Astrocyte (in vitro differentiated cells and primary cell): ENCODE data around the gene HLCS. TPM values are rescaled to one million over a fixed set of nuclear protein-coding genes. Genes with fewer than 3 reads are reported as not detected.
A peak's percentile ranks its signal among the peaks of the same experiment; 100 is the strongest.

ENCODE experiments used
- DNase-seq: peaks from one replicate; pipeline ENCODE4 v3.0.0-alpha.2; 2010; ENCODE audit warnings: low read depth
- FAIRE-seq: peaks from 2 replicates; lab custom pipeline; 2011; peaks lifted over from hg19 to GRCh38; lab: Jason Lieb, UNC
- H2AFZ ChIP-seq: 2 replicates; pipeline ENCODE4 v1.6.0; 2012; ENCODE audit warnings: low read depth, low read length, inconsistent platforms
- H3K27ac ChIP-seq: 2 replicates; pipeline ENCODE4 v1.5.1; 2011; ENCODE audit warnings: low read depth, low read length, inconsistent platforms
- H3K27me3 ChIP-seq: 2 replicates; pipeline ENCODE4 v1.6.0; 2011; ENCODE audit warnings: low read length, inconsistent platforms; ENCODE audit not compliant: insufficient read depth
- H3K36me3 ChIP-seq: 2 replicates; pipeline ENCODE4 v1.5.1; 2011; ENCODE audit warnings: low read length, inconsistent platforms; ENCODE audit not compliant: insufficient read depth
- H3K4me1 ChIP-seq: 2 replicates; pipeline ENCODE4 v1.5.1; 2011; ENCODE audit warnings: low read length, inconsistent platforms; ENCODE audit not compliant: insufficient read depth
- H3K4me2 ChIP-seq: 2 replicates; pipeline ENCODE4 v1.6.0; 2012; ENCODE audit warnings: low read length, inconsistent platforms
- H3K4me3 ChIP-seq: 2 replicates; pipeline ENCODE4 v1.5.1; 2011; ENCODE audit warnings: low read depth, mild to moderate bottlenecking, low read length, inconsistent platforms; ENCODE audit not compliant: insufficient read depth
- H3K79me2 ChIP-seq: 2 replicates; pipeline ENCODE4 v1.6.0; 2012; ENCODE audit warnings: mild to moderate bottlenecking, low read length, inconsistent platforms; ENCODE audit not compliant: insufficient read depth
- H3K9ac ChIP-seq: 2 replicates; pipeline ENCODE4 v1.6.0; 2012; ENCODE audit warnings: mild to moderate bottlenecking, low read length, inconsistent platforms
- H3K9me3 ChIP-seq: 2 replicates; pipeline ENCODE4 v1.5.1; 2012; ENCODE audit warnings: low read depth, mild to moderate bottlenecking, low read length, inconsistent platforms; ENCODE audit not compliant: insufficient read depth
- H4K20me1 ChIP-seq: 2 replicates; pipeline ENCODE4 v1.6.0; 2012; ENCODE audit warnings: low read length, inconsistent platforms; ENCODE audit not compliant: insufficient read depth
- H3K27ac Mint-ChIP-seq: one replicate; pipeline ENCODE4 v1.8.0; 2021; ENCODE audit warnings: mild to moderate bottlenecking, mixed read lengths; ENCODE audit not compliant: unreplicated experiment
- H3K27me3 Mint-ChIP-seq: one replicate; pipeline ENCODE4 v1.8.0; 2021; ENCODE audit warnings: low read depth, mixed read lengths; ENCODE audit not compliant: unreplicated experiment
- H3K36me3 Mint-ChIP-seq: one replicate; pipeline ENCODE4 v1.8.0; 2021; ENCODE audit warnings: low read depth, mixed read lengths; ENCODE audit not compliant: unreplicated experiment
- H3K4me1 Mint-ChIP-seq: one replicate; pipeline ENCODE4 v1.8.0; 2021; ENCODE audit warnings: low read depth, mixed read lengths; ENCODE audit not compliant: unreplicated experiment
- H3K4me3 Mint-ChIP-seq: one replicate; pipeline ENCODE4 v1.8.0; 2021; ENCODE audit warnings: mild to moderate bottlenecking, moderate library complexity, mixed read lengths; ENCODE audit not compliant: unreplicated experiment
- H3K9me3 Mint-ChIP-seq: one replicate; pipeline ENCODE4 v1.8.0; 2021; ENCODE audit warnings: mild to moderate bottlenecking, mixed read lengths; ENCODE audit not compliant: unreplicated experiment
- CTCF ChIP-seq: IDR thresholded peaks from 2 replicates; pipeline ENCODE4 v1.5.1; 2011; ENCODE audit warnings: low read depth, mild to moderate bottlenecking, inconsistent platforms, low read length, moderate library complexity; ENCODE audit not compliant: insufficient read depth
- EZH2 ChIP-seq: IDR thresholded peaks from 2 replicates; pipeline ENCODE4 v1.6.1; 2012; ENCODE audit warnings: mild to moderate bottlenecking, low read length, inconsistent platforms; ENCODE audit not compliant: insufficient read depth
- total RNA-seq: library from RNA; stranded (reverse); gene quantifications from 2 replicates; pipeline ENCODE4 v1.2.1, GENCODE V29; 2021

The HLCS gene
- total RNA-seq, 1 donor from 2014 or later: 20.9 TPM

GRCh38 chr21:36704281-36704957 is 262.1 kb downstream of the HLCS start:
- H3K9me3 Mint-ChIP-seq: peaks cover 5% of the 10 kb centered on the region
- H4K20me1 ChIP-seq: peaks cover 68% of the 10 kb centered on the region
- H3K27ac Mint-ChIP-seq: peak overlapping the region; percentile 41
- no peak for TF ChIP-seq CTCF
- peak; percentile 25 for TF ChIP-seq EZH2
- no peaks in the 10 kb centered on the region for H3K9me3 ChIP-seq
- no peak for FAIRE-seq
- H3K79me2 ChIP-seq: peaks cover 44% of the 10 kb centered on the region
- H3K4me2 ChIP-seq: peak overlapping the region; percentile 51
- H3K4me3 Mint-ChIP-seq: peak overlapping the region; percentile 74
- peaks cover 6% of the 10 kb centered on the region for H3K36me3 Mint-ChIP-seq
- H3K27me3 Mint-ChIP-seq: peaks cover 70% of the 10 kb centered on the region
- no peak overlapping the region for H3K27ac ChIP-seq
- no peak overlapping the region for H3K4me3 ChIP-seq
- H3K27me3 ChIP-seq: peaks cover 98% of the 10 kb centered on the region
- no peak overlapping the region for H2AFZ ChIP-seq
- no peaks in the 10 kb centered on the region for H3K36me3 ChIP-seq
- H3K4me1 ChIP-seq: peaks cover 13% of the 10 kb centered on the region
- peaks cover 18% of the 10 kb centered on the region for H3K4me1 Mint-ChIP-seq
- no peak overlapping the region for H3K9ac ChIP-seq
- no peak for DNase-seq

GRCh38 chr21:36703626-36704280 is 262.7 kb downstream of the HLCS start:
- H3K36me3 Mint-ChIP-seq: peaks cover 6% of the 10 kb centered on the region
- peak overlapping the region; percentile 74 for H3K4me3 Mint-ChIP-seq
- H3K9me3 Mint-ChIP-seq: peaks cover 5% of the 10 kb centered on the region
- peak overlapping the region; percentile 41 for H3K27ac Mint-ChIP-seq
- FAIRE-seq (no peak), DNase-seq (no peak)
- no peak overlapping the region for H3K4me3 ChIP-seq
- H4K20me1 ChIP-seq: peaks cover 66% of the 10 kb centered on the region
- peaks cover 95% of the 10 kb centered on the region for H3K27me3 ChIP-seq
- H3K4me1 ChIP-seq: peaks cover 12% of the 10 kb centered on the region
- H3K36me3 ChIP-seq: no peaks in the 10 kb centered on the region
- peaks cover 68% of the 10 kb centered on the region for H3K27me3 Mint-ChIP-seq
- H3K4me1 Mint-ChIP-seq: peaks cover 17% of the 10 kb centered on the region
- no peak overlapping the region for H3K27ac ChIP-seq
- TF ChIP-seq EZH2 (peak; percentile 26), CTCF (no peak)
- no peak overlapping the region for H2AFZ ChIP-seq
- H3K79me2 ChIP-seq: peaks cover 44% of the 10 kb centered on the region
- H3K4me2 ChIP-seq: peak overlapping the region; percentile 51
- H3K9me3 ChIP-seq: no peaks in the 10 kb centered on the region
- no peak overlapping the region for H3K9ac ChIP-seq
